ENCODE data around the gene UNK. TPM values are rescaled to one million over a fixed set of nuclear protein-coding genes. Genes with fewer than 3 reads are reported as not detected.

Gene UNK
- total RNA-seq, 1 experiment from 2014 or later = 32.1 TPM

DNA sequence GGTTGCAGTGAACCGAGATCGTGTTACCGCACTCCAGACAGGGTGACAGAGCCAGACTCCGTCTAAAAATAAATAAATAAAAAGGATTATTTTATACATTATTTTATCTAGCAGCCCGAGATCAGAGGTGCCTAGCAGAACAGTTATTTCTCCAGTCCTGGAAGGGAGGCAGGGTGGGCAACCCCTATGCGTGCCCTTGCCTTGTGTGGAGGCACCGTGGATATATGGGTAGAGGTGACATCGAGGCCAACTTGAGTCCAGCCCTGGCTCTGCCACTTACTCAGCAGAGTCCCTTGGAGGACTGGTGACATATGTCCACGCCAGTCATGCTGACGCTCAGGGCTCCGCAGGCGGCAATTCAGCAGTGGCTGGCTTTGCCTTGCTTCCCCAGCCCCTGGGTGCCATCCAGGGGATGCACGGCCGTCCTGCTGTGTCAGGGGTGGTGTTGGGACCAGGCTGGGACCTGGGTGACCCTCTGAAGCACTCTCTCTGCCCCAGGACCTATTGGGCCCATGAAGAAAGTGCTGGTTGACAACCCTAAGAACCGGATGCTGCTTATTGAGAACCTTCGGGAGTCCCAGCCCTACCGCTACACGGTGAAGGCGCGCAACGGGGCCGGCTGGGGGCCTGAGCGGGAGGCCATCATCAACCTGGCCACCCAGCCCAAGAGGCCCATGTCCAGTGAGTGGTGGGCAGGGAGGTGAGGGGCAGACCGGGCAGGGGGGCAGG lies 32.8 kb upstream of the UNK start:
- Histone ChIP-seq H3K4me3 (ENCODE audit: low read depth in 2 of 2, low read length in 2 of 2) (no peak overlapping the region), H3K27ac (ENCODE audit: low read length) (no peak overlapping the region), H3K27me3 (ENCODE audit: control insufficient read depth, insufficient read depth, low read length) (no peaks in the 10 kb centered on the region), H3K9me3 (ENCODE audit: control insufficient read depth, insufficient read depth, low read depth, low read length) (no peaks in the 10 kb centered on the region), H3K36me3 (ENCODE audit: control insufficient read depth, insufficient read depth, low read length) (no peaks in the 10 kb centered on the region), H3K4me1 (ENCODE audit: control insufficient read depth, insufficient read depth, low read length) (peaks cover 11% of the 10 kb centered on the region)
- POLR2A ChIA-PET = no interaction called here
- ATAC-seq = no peak
- BruUV-seq (replicated peaks) = no TSS peak
- in situ Hi-C loops (cut with HindIII; ENCODE audit: low pct_unique_long_range_greater_than_20kb, low sequenced_read_pairs) (no loop called here), intact Hi-C loops (cut with micrococcal nuclease; ENCODE audit: unreplicated experiment) (no loop called here)
- no peak for DNase-seq (ENCODE audit: low read depth, low spot score)
- CTCF ChIA-PET = interaction anchor here (0.6 to 5.7 kb wide), 2 partner anchors 118 to 788 kb away, joined by 4 to 86 read pairs; partner anchors contain the start of genes PRCD and SMIM5
- TF ChIP-seq SIN3A (IDR thresholded peaks at IDR 0.05; ENCODE audit: borderline replicate concordance, insufficient read depth, low read depth, low read length) = no peak
- TF ChIP-seq, protein P1, sequence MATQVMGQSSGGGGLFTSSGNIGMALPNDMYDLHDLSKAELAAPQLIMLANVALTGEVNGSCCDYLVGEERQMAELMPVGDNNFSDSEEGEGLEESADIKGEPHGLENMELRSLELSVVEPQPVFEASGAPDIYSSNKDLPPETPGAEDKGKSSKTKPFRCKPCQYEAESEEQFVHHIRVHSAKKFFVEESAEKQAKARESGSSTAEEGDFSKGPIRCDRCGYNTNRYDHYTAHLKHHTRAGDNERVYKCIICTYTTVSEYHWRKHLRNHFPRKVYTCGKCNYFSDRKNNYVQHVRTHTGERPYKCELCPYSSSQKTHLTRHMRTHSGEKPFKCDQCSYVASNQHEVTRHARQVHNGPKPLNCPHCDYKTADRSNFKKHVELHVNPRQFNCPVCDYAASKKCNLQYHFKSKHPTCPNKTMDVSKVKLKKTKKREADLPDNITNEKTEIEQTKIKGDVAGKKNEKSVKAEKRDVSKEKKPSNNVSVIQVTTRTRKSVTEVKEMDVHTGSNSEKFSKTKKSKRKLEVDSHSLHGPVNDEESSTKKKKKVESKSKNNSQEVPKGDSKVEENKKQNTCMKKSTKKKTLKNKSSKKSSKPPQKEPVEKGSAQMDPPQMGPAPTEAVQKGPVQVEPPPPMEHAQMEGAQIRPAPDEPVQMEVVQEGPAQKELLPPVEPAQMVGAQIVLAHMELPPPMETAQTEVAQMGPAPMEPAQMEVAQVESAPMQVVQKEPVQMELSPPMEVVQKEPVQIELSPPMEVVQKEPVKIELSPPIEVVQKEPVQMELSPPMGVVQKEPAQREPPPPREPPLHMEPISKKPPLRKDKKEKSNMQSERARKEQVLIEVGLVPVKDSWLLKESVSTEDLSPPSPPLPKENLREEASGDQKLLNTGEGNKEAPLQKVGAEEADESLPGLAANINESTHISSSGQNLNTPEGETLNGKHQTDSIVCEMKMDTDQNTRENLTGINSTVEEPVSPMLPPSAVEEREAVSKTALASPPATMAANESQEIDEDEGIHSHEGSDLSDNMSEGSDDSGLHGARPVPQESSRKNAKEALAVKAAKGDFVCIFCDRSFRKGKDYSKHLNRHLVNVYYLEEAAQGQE (IDR thresholded peaks at IDR 0.05; ENCODE audit: insufficient read depth in 1 of 2, low read depth in 2 of 2, low read length in 1 of 2) = no peak
- no peak for TF ChIP-seq TCF7L2 (IDR thresholded peaks at IDR 0.05; ENCODE audit: low read depth, low read length)
- TF ChIP-seq, protein P2, sequence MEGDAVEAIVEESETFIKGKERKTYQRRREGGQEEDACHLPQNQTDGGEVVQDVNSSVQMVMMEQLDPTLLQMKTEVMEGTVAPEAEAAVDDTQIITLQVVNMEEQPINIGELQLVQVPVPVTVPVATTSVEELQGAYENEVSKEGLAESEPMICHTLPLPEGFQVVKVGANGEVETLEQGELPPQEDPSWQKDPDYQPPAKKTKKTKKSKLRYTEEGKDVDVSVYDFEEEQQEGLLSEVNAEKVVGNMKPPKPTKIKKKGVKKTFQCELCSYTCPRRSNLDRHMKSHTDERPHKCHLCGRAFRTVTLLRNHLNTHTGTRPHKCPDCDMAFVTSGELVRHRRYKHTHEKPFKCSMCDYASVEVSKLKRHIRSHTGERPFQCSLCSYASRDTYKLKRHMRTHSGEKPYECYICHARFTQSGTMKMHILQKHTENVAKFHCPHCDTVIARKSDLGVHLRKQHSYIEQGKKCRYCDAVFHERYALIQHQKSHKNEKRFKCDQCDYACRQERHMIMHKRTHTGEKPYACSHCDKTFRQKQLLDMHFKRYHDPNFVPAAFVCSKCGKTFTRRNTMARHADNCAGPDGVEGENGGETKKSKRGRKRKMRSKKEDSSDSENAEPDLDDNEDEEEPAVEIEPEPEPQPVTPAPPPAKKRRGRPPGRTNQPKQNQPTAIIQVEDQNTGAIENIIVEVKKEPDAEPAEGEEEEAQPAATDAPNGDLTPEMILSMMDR (IDR thresholded peaks at IDR 0.05) = no peak
- no peak for TF ChIP-seq POLR2AphosphoS5 (IDR thresholded peaks at IDR 0.05; ENCODE audit: low read depth, low read length)

DNA sequence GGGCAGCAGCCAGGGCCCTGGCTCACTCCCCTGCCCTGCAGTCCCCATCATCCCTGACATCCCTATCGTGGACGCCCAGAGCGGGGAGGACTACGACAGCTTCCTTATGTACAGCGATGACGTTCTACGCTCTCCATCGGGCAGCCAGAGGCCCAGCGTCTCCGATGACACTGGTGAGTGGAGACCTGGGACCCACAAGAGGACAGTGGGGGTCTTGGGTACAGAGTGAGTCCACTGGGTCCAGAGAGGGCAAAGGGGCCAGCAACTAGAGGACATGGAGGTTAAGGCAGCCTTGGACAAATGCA lies 32.2 kb upstream of the UNK start:
- CTCF ChIA-PET = interaction anchor here (0.6 kb wide), 1 partner anchor 788 kb away, joined by 4 read pairs; the partner anchor contains the start of gene PRCD
- BruUV-seq (replicated peaks) = no TSS peak

More for the DNA sequence above, 32.2 kb upstream of the UNK start:
- no peaks in the 10 kb centered on the region for H3K36me3 ChIP-seq (ENCODE audit: control insufficient read depth, insufficient read depth, low read length)
- in situ Hi-C loops (cut with HindIII; ENCODE audit: low pct_unique_long_range_greater_than_20kb, low sequenced_read_pairs) (no loop called here), intact Hi-C loops (cut with micrococcal nuclease; ENCODE audit: unreplicated experiment) (no loop called here)
- peaks cover 11% of the 10 kb centered on the region for H3K4me1 ChIP-seq (ENCODE audit: control insufficient read depth, insufficient read depth, low read length)
- H3K27ac ChIP-seq (ENCODE audit: low read length) = no peak overlapping the region
- DNase-seq (ENCODE audit: low read depth, low spot score) (no peak), ATAC-seq (no peak)
- H3K9me3 ChIP-seq (ENCODE audit: control insufficient read depth, insufficient read depth, low read depth, low read length) = no peaks in the 10 kb centered on the region
- H3K27me3 ChIP-seq (ENCODE audit: control insufficient read depth, insufficient read depth, low read length) = no peaks in the 10 kb centered on the region
- TF ChIP-seq TCF7L2 (IDR thresholded peaks at IDR 0.05; ENCODE audit: low read depth, low read length) (no peak), POLR2AphosphoS5 (IDR thresholded peaks at IDR 0.05; ENCODE audit: low read depth, low read length) (no peak), SIN3A (IDR thresholded peaks at IDR 0.05; ENCODE audit: borderline replicate concordance, insufficient read depth, low read depth, low read length) (no peak)
- TF ChIP-seq, protein P2 (IDR thresholded peaks at IDR 0.05) = no peak
- TF ChIP-seq, protein P1 (IDR thresholded peaks at IDR 0.05; ENCODE audit: insufficient read depth in 1 of 2, low read depth in 2 of 2, low read length in 1 of 2) = no peak
- H3K4me3 ChIP-seq (ENCODE audit: low read depth in 2 of 2, low read length in 2 of 2) = no peak overlapping the region
- POLR2A ChIA-PET = interaction anchor here (1.2 kb wide), 1 partner anchor 28 kb away, joined by 3 read pairs; no protein-coding TSS in a partner anchor

Measured in Panc1 (cell line).